ENCODE data around the gene MTG2.

The MTG2 gene

DNA sequence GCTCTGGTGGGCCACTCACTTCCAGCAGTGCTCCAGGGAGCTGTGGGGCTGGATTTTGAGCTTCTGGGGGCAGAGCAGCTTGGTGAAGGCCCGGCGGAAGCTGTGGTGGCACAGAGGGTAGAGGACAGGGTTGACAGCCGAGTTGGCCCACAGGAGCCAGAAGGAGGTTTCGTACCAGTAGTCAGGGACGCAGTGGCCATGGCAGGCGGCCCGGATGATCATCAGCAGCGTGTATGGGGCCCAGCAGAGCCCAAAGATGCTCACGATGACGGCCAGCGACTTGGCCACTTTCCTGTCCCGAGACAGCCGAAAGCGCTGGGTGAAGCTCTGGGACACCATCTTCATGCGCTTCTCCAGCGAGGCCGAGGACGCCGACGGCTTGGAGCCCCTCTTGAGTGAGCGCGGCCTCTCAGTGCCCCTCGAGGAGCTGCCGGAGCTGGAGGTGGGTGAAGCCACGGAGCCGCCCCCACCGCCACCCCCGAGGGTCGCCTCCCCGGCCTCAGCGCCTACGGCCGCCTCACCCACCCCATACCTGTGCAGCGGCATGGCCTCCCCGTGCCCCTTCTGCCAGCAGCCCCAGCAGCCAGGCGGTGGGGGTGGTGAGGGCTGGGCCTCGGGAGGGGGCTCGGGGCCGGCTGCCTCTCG is 33.3 kb downstream of the MTG2 start:
- no peak for DNase-seq (ENCODE audit: low read depth)
- H3K4me3 ChIP-seq (replicated peaks; ENCODE audit: low read depth, low read length) = no peak overlapping the region
- TF ChIP-seq, protein P1, sequence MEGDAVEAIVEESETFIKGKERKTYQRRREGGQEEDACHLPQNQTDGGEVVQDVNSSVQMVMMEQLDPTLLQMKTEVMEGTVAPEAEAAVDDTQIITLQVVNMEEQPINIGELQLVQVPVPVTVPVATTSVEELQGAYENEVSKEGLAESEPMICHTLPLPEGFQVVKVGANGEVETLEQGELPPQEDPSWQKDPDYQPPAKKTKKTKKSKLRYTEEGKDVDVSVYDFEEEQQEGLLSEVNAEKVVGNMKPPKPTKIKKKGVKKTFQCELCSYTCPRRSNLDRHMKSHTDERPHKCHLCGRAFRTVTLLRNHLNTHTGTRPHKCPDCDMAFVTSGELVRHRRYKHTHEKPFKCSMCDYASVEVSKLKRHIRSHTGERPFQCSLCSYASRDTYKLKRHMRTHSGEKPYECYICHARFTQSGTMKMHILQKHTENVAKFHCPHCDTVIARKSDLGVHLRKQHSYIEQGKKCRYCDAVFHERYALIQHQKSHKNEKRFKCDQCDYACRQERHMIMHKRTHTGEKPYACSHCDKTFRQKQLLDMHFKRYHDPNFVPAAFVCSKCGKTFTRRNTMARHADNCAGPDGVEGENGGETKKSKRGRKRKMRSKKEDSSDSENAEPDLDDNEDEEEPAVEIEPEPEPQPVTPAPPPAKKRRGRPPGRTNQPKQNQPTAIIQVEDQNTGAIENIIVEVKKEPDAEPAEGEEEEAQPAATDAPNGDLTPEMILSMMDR (IDR thresholded peaks at IDR 0.05; ENCODE audit: low read length, missing control alignments) = no peak

DNA sequence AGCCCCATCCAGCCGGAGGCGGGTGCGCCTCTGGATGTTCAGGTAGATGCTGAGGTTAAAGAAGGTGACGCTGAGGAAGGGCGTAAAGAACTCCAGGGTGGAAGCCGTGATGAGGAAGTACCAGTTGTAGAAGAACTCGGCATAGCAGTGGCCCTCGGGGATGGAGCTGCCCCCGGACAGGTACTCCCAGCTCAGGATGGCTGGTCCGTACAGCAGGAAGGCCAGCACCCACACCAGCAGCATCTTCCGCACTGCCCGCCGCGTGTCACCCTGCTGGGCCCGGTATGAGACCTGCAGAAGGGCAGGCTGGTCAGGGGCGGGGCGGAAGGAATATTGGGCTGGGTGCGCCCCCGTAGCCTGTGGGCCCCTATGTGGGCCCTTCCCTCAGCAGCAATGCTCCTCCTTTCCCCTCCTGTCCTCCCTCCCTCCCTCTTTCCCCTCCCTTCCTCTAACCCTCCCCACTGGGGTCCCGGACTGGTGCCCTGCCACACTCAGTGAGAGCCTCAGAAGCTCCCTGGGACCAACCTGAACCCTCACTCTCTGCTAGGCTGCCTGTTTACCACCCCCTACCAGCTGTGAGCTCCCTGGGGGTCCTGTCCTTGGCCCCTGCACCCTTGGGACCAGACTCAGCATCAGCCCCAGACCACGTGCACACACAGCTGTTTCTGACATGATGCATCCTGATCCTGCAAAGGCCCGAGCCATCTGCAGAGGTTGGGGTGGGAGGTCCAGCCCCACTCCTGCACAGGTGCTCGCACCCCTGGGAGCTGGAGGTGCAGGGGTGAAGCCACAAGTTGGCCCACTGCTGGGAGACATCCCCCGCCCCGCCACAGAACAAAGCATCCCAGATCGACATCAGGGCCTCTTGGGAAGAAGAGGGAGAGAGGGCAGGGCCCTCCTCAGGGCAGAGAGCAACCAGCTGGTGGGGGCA is 34.1 kb downstream of the MTG2 start:
- H3K4me3 ChIP-seq (replicated peaks; ENCODE audit: low read depth, low read length) = no peak overlapping the region
- DNase-seq (ENCODE audit: low read depth) = no peak
- TF ChIP-seq, protein P1 (IDR thresholded peaks at IDR 0.05; ENCODE audit: low read length, missing control alignments) = no peak

GRCh38 chr20:62217913-62218773 is 35.3 kb downstream of the MTG2 start:
- no peak for DNase-seq (ENCODE audit: low read depth)
- H3K4me3 ChIP-seq (replicated peaks; ENCODE audit: low read depth, low read length) = no peak overlapping the region
- TF ChIP-seq, protein P1 (IDR thresholded peaks at IDR 0.05; ENCODE audit: low read length, missing control alignments) = no peak

GRCh38 chr20:62219101-62219991 is 36.5 kb downstream of the MTG2 start:
- H3K4me3 ChIP-seq (replicated peaks; ENCODE audit: low read depth, low read length) = no peak overlapping the region
- DNase-seq (ENCODE audit: low read depth) = no peak
- TF ChIP-seq, protein P1 (IDR thresholded peaks at IDR 0.05; ENCODE audit: low read length, missing control alignments) = no peak

DNA sequence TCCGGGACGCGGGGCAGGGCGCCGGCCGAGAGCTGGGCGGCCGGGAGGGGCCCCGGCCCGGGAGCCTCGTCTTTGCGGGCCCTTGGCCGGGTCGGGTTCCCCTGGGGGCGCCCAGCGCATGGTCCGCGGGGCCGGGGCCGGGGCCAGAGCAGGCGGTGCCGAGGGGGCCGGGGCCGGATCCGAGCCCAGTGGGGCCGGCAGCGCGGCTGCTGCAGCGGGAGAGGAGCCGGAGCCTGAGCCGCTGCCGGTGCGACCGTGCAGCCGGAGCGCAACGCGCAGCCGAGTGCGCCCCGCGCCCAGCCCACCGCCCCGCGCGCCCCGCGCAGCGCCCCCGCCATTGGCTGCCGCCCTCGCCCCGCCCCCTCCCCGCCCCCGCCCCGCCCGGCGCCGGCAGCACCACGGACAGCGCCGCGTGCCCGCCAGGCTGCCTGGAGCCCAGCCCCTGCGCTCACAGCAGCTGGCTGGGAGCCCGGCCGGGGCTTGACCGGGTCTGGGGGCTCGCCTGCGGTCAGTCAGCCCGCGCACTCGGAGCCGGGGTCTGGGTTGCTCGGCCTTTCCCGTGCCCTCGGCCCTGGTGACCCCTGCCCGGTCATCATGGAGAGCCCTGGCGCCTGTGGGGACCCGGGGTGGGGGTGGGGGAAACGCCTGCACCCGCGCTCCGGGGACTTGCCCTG is 37.3 kb downstream of the MTG2 start, which contains the start of gene HRH3:
Gene HRH3, minus strand, starts transcription at position 287 of the 674 bp plus-strand sequence. CDS start 308 bp downstream, outside the sequence.
- DNase-seq (ENCODE audit: low read depth) = peak; percentile 26
- TF ChIP-seq, protein P1 (IDR thresholded peaks at IDR 0.05; ENCODE audit: low read length, missing control alignments) = no peak
- no peak within 1 kb of the TSS for H3K4me3 ChIP-seq (replicated peaks; ENCODE audit: low read depth, low read length)
